Stimulated activated naive CD8-positive, alpha-beta T cell treated with anti-CD3 and anti-CD28 coated beads, Interleukin-15, Interleukin-2, amounts not matched to agents 100 ng/mL and 50 ng/mL, for 24 hours (primary cell): ENCODE data around the gene AOC2.

Experiments
- H3K27ac Mint-ChIP-seq: one replicate; pipeline ENCODE4 v1.8.0; 2021; ENCODE audit warnings: mild to moderate bottlenecking, mixed read lengths
- H3K27me3 Mint-ChIP-seq: one replicate; pipeline ENCODE4 v1.8.0; 2021; ENCODE audit warnings: mixed read lengths
- H3K36me3 Mint-ChIP-seq: one replicate; pipeline ENCODE4 v1.8.0; 2021; ENCODE audit warnings: low read depth, mixed read lengths
- H3K4me1 Mint-ChIP-seq: one replicate; pipeline ENCODE4 v1.8.0; 2021; ENCODE audit warnings: low read depth, mixed read lengths
- H3K4me3 Mint-ChIP-seq: one replicate; pipeline ENCODE4 v1.8.0; 2021; ENCODE audit warnings: mild to moderate bottlenecking, mixed read lengths
- H3K9me3 Mint-ChIP-seq: one replicate; pipeline ENCODE4 v1.8.0; 2021; ENCODE audit warnings: mixed read lengths

AOC2 gene

GRCh38 chr17:42844271-42844670 lies at the start of gene AOC2:
AOC2 (plus strand) TSS chr17:42844580; CDS start chr17:42844627, 47 bp downstream.
- Mint-ChIP-seq H3K9me3 (no peaks in the 10 kb centered on the region), H3K4me1 (peaks cover 25% of the 10 kb centered on the region), H3K27me3 (no peaks in the 10 kb centered on the region), H3K36me3 (peaks cover 49% of the 10 kb centered on the region), H3K4me3 (no peak within 1 kb of the TSS), H3K27ac (peak within 1 kb of the TSS; percentile 88)

GRCh38 chr17:42795061-42795460 lies 49.3 kb upstream of the AOC2 start:
- Mint-ChIP-seq H3K27ac (no peak overlapping the region), H3K27me3 (peaks cover 8% of the 10 kb centered on the region), H3K9me3 (peaks cover 3% of the 10 kb centered on the region), H3K4me3 (no peak overlapping the region), H3K4me1 (peaks cover 21% of the 10 kb centered on the region), H3K36me3 (peaks cover 8% of the 10 kb centered on the region)

- H3K36me3 Mint-ChIP-seq = peaks cover 8% of the 10 kb centered on the region
- H3K4me1 Mint-ChIP-seq = peaks cover 21% of the 10 kb centered on the region
- H3K4me3 Mint-ChIP-seq = no peak overlapping the region
- no peak overlapping the region for H3K27ac Mint-ChIP-seq
- H3K9me3 Mint-ChIP-seq = peaks cover 3% of the 10 kb centered on the region
- H3K27me3 Mint-ChIP-seq = peaks cover 8% of the 10 kb centered on the region
Observed at GRCh38 chr17:42795465-42795864, 48.9 kb upstream of the AOC2 start.

GRCh38 chr17:42796066-42796758 lies 48.2 kb upstream of the AOC2 start:
- H3K27ac Mint-ChIP-seq = no peak overlapping the region
- H3K4me1 Mint-ChIP-seq = peaks cover 21% of the 10 kb centered on the region
- H3K9me3 Mint-ChIP-seq = peaks cover 3% of the 10 kb centered on the region
- H3K4me3 Mint-ChIP-seq = no peak overlapping the region
- H3K27me3 Mint-ChIP-seq = peaks cover 10% of the 10 kb centered on the region
- H3K36me3 Mint-ChIP-seq = peaks cover 8% of the 10 kb centered on the region

- Mint-ChIP-seq H3K4me1 (peaks cover 21% of the 10 kb centered on the region), H3K9me3 (peaks cover 3% of the 10 kb centered on the region), H3K27me3 (peaks cover 10% of the 10 kb centered on the region), H3K36me3 (peaks cover 8% of the 10 kb centered on the region), H3K27ac (no peak overlapping the region), H3K4me3 (peak overlapping the region; percentile 90)
Observed at GRCh38 chr17:42797067-42798007, 47.0 kb upstream of the AOC2 start.

GRCh38 chr17:42798011-42798382 lies 46.4 kb upstream of the AOC2 start:
- Mint-ChIP-seq H3K27me3 (peaks cover 10% of the 10 kb centered on the region), H3K36me3 (peaks cover 8% of the 10 kb centered on the region), H3K9me3 (peaks cover 3% of the 10 kb centered on the region), H3K4me1 (peaks cover 21% of the 10 kb centered on the region), H3K27ac (peak overlapping the region; percentile 47), H3K4me3 (peak overlapping the region; percentile 90)

GRCh38 chr17:42798383-42799380 lies 45.7 kb upstream of the AOC2 start, which contains the start of the genes CNTD1 and COA3:
CNTD1 (plus strand) TSS chr17:42798861; CDS start chr17:42799068, 207 bp downstream.
COA3 (minus strand) TSS chr17:42798704; CDS start chr17:42798681, 23 bp downstream.
- peak within 1 kb of the TSS; percentile 90 for H3K4me3 Mint-ChIP-seq
- peak within 1 kb of the TSS; percentile 47 for H3K27ac Mint-ChIP-seq
- H3K27me3 Mint-ChIP-seq = peaks cover 10% of the 10 kb centered on the region
- H3K36me3 Mint-ChIP-seq = peaks cover 8% of the 10 kb centered on the region
- peaks cover 3% of the 10 kb centered on the region for H3K9me3 Mint-ChIP-seq
- H3K4me1 Mint-ChIP-seq = peaks cover 21% of the 10 kb centered on the region

- Mint-ChIP-seq H3K4me3 (no peak overlapping the region), H3K27me3 (peaks cover 10% of the 10 kb centered on the region), H3K9me3 (peaks cover 3% of the 10 kb centered on the region), H3K27ac (no peak overlapping the region), H3K36me3 (peaks cover 9% of the 10 kb centered on the region), H3K4me1 (peaks cover 6% of the 10 kb centered on the region)
Observed at GRCh38 chr17:42803074-42803883, 41.1 kb upstream of the AOC2 start.

- peaks cover 5% of the 10 kb centered on the region for H3K36me3 Mint-ChIP-seq
- H3K27ac Mint-ChIP-seq = no peak overlapping the region
- H3K4me3 Mint-ChIP-seq = no peak overlapping the region
- H3K9me3 Mint-ChIP-seq = no peaks in the 10 kb centered on the region
- peaks cover 7% of the 10 kb centered on the region for H3K27me3 Mint-ChIP-seq
- H3K4me1 Mint-ChIP-seq = no peaks in the 10 kb centered on the region
Observed at GRCh38 chr17:42804918-42805367, 39.4 kb upstream of the AOC2 start.

- H3K27ac Mint-ChIP-seq = no peak overlapping the region
- no peaks in the 10 kb centered on the region for H3K4me1 Mint-ChIP-seq
- H3K4me3 Mint-ChIP-seq = no peak overlapping the region
- H3K27me3 Mint-ChIP-seq = no peaks in the 10 kb centered on the region
- H3K9me3 Mint-ChIP-seq = no peaks in the 10 kb centered on the region
- peaks cover 15% of the 10 kb centered on the region for H3K36me3 Mint-ChIP-seq
Observed at GRCh38 chr17:42806249-42806648, 38.1 kb upstream of the AOC2 start.

- no peaks in the 10 kb centered on the region for H3K27me3 Mint-ChIP-seq
- H3K27ac Mint-ChIP-seq = no peak overlapping the region
- H3K4me3 Mint-ChIP-seq = no peak overlapping the region
- no peaks in the 10 kb centered on the region for H3K9me3 Mint-ChIP-seq
- H3K4me1 Mint-ChIP-seq = no peaks in the 10 kb centered on the region
- peaks cover 32% of the 10 kb centered on the region for H3K36me3 Mint-ChIP-seq
Observed at GRCh38 chr17:42809250-42809649, 35.1 kb upstream of the AOC2 start.

GRCh38 chr17:42814633-42815399 lies 29.6 kb upstream of the AOC2 start:
- Mint-ChIP-seq H3K4me1 (no peaks in the 10 kb centered on the region), H3K27me3 (no peaks in the 10 kb centered on the region), H3K36me3 (peaks cover 70% of the 10 kb centered on the region), H3K9me3 (no peaks in the 10 kb centered on the region), H3K4me3 (no peak overlapping the region), H3K27ac (no peak overlapping the region)

GRCh38 chr17:42817866-42818265 lies 26.5 kb upstream of the AOC2 start:
- H3K4me3 Mint-ChIP-seq = no peak overlapping the region
- H3K27ac Mint-ChIP-seq = no peak overlapping the region
- no peaks in the 10 kb centered on the region for H3K27me3 Mint-ChIP-seq
- H3K36me3 Mint-ChIP-seq = peaks cover 69% of the 10 kb centered on the region
- H3K9me3 Mint-ChIP-seq = no peaks in the 10 kb centered on the region
- peaks cover 25% of the 10 kb centered on the region for H3K4me1 Mint-ChIP-seq
